GM10847 (cell line): ENCODE results near the gene SFXN1.

Experiments
- POLR2A ChIP-seq: IDR thresholded peaks from 2 replicates; pipeline ENCODE4 v1.6.1; 2011; ENCODE audit not compliant: insufficient read length; ENCODE audit errors: extremely low read depth

Gene SFXN1

GRCh38 chr5:175463641-175464040 is 14.7 kb upstream of the SFXN1 start:
- no peak for TF ChIP-seq POLR2A

DNA sequence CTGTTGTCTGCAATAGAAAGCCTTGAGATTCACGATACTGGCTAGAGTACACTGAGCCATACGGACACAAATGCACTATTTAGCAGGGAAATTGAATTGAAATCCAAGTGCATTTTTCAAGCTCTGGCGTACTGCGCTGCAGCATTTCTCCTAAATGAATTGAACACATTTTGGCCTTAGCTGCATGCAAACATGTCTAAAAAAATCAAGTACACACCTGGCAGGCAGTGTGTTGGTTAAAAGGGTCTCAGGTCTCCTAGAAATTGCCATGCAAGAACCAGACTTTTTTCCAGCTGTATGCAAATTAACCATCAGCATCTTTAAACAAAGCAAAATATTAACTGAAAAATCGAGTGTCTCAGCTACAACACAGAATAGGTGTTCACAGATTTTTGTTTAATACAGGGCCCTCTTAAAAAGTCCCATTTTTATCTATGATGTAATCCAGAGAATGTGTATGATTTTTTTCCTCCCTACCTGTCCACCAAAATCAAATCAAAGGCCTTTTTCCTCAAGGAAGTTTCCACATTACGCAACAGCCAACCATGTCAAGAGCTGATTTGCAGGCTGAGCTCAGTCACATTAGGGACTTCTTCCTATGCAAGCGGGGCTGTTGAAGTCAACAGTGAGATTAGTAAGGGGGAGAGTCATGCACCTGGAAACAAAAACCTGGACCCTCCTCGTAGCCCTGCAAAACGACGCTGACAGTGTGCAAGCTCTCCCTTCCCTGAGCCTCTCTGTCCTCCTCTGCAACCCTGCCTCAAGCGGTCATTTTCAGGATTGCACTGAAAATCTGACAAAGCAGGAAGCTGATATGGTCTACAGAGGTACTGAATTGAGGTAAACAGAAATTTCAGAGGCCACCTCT is 14.1 kb upstream of the SFXN1 start:
- no peak for TF ChIP-seq POLR2A

DNA sequence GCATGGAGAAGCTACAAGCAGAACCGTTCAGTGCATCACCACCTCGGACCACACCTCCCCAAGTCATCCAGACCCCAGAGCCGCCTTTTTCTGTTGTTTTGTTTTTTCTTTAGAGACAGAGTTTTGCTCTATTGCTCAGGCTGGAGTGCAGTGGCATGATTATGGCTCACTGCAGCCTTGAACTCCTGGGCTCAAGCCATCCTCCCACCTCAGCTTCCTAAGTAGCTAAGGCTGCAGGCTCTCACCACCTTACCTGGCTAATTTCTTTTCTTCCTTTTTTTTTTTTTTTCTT is 13.5 kb upstream of the SFXN1 start:
- TF ChIP-seq POLR2A = no peak

GRCh38 chr5:175465282-175465681 is 13.1 kb upstream of the SFXN1 start:
- TF ChIP-seq POLR2A = no peak

DNA sequence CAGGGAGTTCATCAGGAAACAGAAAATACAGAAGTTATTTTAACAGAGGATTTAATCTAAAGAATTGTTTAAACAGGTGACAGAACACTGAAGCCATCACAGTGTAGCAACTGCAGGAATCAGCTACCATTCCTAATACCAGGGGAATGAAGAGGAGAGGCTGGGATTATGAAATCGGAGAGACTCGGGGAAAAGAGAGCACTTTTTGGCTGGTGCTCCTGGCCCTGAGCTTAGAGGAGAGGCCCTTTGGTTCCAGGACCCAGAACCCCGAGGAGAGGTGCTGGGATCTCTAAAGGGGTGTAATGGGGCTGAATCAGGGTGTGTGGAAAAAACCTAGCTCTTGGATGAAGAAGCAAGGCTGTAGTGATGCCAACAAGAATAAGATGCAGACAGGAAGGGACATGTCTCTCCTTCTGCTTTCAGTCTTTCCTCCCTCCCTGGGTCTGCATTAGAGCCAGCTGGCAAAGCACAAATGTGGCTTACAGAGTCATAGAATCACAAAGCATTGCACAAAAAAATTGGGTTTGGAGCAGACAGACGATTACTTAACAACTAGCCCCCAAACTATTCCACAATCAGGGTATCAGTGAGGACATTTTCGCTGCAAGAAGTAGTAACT is 11.6 kb upstream of the SFXN1 start:
- TF ChIP-seq POLR2A = no peak

- TF ChIP-seq POLR2A = no peak
Measured at GRCh38 chr5:175467983-175468690, 10.2 kb upstream of the SFXN1 start.

DNA sequence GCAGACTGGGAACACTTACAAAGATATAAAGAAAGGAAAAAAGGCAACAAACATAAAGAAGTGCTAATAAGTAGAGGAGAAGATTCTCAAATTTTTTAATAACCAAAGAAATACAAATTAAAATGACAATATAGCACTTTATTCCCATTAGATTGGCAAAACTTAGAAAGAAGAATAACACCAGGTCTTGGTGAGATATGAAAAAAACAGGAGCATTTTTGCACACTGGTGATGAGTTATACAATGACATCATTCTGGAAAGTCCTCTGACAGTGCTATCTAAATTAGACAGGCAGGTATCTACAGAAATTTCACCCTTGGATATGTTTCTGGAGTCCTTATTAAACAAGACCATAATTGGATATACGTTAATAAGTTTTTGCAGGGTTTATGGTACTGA is 9.5 kb upstream of the SFXN1 start:
- no peak for TF ChIP-seq POLR2A

DNA sequence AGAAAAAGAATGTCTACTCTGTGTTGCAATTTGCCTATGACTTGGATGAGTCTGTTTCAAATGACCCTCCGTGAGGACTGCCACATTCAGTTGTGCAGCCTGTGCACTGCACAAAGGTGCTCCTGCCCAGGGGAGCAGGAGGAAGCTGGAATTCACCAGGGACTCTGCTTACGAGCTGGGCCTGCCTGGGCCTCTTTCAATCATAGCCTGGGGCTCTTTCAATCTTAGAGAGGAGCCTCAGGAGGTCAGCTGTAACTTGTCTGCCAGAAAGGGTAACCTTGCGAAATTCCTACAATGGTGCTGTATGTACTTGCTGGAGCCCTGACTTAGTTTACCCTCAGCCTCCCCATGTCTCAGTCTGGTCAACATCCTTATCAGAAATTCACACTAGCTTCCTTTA is 8.4 kb upstream of the SFXN1 start:
- no peak for TF ChIP-seq POLR2A

DNA sequence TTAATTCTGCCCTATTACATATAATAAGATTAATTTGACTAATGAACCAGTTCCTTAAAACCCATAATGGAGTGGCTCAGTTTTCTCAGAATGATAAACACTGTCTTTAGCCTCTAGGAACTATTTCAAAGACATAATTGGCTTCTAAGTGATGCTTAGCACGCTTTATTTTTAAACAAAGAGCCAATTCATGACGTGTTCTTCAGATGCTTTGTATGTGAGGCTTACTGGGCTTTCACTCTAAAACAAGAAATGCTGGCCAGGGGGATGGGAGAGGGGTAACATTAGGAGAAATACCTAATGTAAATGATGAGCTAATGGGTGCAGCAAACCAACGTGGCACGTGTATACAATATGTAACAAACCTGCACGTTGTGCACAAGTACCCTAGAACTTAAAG is 7.6 kb upstream of the SFXN1 start:
- TF ChIP-seq POLR2A = no peak

DNA sequence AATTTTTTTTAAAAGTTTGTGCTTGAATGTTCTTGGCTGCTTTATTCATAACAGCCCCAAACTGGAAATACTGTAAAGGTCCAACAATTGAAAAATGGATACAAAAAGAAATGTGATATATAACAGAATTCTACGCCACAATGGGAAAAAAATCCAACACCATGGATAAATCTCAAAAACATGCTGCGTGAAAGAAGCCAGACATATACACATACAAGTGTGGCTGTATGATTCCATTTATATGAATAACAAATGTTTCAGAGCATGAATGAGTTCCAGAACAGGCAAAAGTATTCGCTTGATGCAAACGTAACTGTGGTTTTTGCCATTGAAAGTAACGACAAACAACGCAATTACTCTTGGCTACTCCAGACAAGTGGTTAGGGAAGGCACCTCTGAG is 7.2 kb upstream of the SFXN1 start:
- no peak for TF ChIP-seq POLR2A

DNA sequence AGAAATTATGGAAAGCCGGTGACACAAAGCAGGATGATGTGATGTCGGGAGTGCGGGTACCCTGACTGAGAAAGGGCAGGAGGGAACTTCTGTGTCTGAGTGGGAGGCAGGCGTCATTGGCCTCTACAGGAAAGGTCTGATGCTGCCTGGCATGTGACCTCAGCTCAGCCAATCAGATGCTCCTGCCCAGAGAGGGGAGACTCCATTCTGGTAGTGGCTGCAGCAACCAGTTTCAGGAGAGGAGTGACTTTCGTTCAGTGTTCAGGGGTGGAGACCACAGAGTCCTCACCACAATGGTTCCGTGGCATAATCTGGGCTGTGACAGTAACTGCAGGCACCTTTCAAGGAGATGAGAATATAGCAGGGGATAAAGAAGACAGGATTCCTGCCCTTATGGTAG is 6.7 kb upstream of the SFXN1 start:
- TF ChIP-seq POLR2A = no peak

- no peak for TF ChIP-seq POLR2A
Measured at GRCh38 chr5:175472378-175472777, 6.0 kb upstream of the SFXN1 start.

DNA sequence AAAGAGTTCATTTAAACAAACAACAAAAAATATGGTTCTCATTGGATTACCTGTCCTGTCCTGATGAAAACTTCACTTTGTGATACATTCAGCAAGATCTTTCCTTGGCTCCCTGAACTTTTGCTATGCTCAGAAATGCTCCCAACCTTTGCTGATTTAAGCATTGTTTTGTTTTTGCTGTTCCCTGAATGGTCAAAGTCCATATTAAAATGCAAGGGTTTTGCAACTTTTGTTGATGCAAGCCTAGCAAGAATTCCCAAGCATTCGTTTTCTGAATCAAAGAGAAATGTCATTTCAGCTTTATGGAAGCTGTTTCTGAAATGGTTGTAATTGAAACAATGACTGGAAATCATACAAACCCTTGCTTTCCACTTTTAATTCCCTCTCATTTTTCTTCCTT is 3.1 kb upstream of the SFXN1 start:
- no peak for TF ChIP-seq POLR2A

GRCh38 chr5:175477440-175477839 is 920 bp upstream of the SFXN1 start:
- no peak for TF ChIP-seq POLR2A

- TF ChIP-seq POLR2A = no peak
Measured at GRCh38 chr5:175478008-175478383, 364 bp upstream of the SFXN1 start.

- TF ChIP-seq POLR2A = no peak
Measured at GRCh38 chr5:175479125-175479881, 943 bp downstream of the SFXN1 start.

GRCh38 chr5:175483337-175483736 is 5.0 kb downstream of the SFXN1 start:
- TF ChIP-seq POLR2A = no peak
